SW480 (cell line): ENCODE measurements around the gene RAPGEF6.
"Not testable (repeated sequence)": the region's sequence is repeated elsewhere in the genome, so short reads cannot be mapped to it uniquely, and the experiment has no call there.

Experiments used
- DNase-seq: peaks from one replicate; pipeline ENCODE4 v3.0.0-alpha.2; 2016; ENCODE audit warnings: low spot score

The RAPGEF6 gene, protein sequence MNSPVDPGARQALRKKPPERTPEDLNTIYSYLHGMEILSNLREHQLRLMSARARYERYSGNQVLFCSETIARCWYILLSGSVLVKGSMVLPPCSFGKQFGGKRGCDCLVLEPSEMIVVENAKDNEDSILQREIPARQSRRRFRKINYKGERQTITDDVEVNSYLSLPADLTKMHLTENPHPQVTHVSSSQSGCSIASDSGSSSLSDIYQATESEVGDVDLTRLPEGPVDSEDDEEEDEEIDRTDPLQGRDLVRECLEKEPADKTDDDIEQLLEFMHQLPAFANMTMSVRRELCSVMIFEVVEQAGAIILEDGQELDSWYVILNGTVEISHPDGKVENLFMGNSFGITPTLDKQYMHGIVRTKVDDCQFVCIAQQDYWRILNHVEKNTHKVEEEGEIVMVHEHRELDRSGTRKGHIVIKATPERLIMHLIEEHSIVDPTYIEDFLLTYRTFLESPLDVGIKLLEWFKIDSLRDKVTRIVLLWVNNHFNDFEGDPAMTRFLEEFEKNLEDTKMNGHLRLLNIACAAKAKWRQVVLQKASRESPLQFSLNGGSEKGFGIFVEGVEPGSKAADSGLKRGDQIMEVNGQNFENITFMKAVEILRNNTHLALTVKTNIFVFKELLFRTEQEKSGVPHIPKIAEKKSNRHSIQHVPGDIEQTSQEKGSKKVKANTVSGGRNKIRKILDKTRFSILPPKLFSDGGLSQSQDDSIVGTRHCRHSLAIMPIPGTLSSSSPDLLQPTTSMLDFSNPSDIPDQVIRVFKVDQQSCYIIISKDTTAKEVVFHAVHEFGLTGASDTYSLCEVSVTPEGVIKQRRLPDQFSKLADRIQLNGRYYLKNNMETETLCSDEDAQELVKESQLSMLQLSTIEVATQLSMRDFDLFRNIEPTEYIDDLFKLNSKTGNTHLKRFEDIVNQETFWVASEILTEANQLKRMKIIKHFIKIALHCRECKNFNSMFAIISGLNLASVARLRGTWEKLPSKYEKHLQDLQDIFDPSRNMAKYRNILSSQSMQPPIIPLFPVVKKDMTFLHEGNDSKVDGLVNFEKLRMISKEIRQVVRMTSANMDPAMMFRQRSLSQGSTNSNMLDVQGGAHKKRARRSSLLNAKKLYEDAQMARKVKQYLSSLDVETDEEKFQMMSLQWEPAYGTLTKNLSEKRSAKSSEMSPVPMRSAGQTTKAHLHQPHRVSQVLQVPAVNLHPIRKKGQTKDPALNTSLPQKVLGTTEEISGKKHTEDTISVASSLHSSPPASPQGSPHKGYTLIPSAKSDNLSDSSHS (N-terminal part only)

DNA sequence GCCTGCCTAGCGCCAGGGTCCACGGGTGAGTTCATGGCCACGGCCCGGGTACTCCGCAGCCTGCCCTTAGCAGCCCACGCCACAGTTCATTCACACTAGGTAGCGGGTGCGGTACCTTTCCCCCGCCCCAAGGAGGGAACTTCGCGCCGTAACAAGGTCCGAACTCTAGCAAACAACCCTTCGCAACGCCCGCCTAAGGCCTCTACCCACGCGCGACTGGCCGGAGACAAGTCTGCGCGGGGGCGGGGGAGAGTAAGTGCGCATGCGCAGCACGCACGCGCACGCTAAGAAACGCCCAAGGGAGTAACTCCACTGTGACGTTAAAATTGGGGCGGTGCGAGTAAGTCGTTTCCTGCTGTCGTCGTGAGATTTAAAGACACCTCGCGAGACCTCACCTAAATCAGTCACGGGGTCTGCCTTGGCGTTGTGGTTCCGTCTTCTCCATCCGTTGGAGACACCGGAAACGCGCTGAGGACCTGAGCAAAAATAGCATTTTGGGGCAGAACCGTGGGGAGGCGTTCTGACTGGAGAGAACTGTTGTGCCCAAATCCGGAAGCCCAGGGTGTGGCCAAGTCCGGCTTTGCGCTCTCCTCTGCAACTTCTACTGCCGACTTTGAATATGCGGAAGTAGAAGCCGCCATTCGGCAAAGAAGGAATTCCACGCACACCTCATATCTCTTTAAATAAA is at the start of gene RAPGEF6:
TSS of gene RAPGEF6 (minus strand) at position 234 of the 688 bp plus-strand sequence. CDS start at position 35, 199 bp downstream.
- peak; percentile 100 for DNase-seq

DNA sequence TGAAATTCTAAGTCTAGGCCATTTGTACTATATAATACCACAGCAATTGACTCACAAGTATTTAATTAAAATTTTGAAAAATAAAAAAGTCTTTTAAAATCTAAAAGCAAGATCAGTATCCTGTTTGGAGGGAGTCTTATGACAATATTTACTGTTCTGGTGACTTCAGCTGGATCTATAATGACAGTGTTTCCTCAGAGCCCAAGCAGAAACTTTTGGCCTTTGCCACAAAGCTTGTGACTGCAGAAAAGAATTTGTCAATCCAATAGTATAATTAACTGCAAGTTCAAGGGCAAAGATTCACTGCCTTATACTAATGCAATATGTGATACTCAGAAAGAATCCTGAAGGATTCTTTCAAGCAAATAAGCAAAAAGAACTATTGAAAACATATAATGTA is 49.6 kb upstream of the RAPGEF6 start:
- no peak for DNase-seq

GRCh38 chr5:131684051-131684450 is 49.0 kb upstream of the RAPGEF6 start:
- no peak for DNase-seq

GRCh38 chr5:131682826-131683225 is 47.8 kb upstream of the RAPGEF6 start:
- no peak for DNase-seq

GRCh38 chr5:131682175-131682574 is 47.1 kb upstream of the RAPGEF6 start:
- no peak for DNase-seq

DNA sequence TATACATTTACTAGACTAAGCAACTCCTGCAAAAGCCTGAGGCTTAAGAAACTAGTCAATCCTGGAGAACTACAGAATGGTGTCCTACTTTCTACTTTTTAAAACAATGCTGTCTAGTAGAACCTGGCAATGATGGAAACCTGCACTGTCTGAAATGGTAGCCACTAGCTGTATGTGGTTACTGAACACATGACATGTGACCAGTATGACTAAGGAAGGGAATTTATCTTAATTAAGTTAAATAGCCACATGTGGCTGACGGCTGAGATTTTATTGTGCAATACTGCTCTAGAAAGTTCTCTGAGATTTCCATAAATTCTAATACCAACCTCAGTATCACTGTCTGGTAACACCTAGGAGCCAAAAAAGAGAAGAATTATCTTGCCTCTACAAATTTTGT is 44.9 kb upstream of the RAPGEF6 start:
- peak; percentile 5 for DNase-seq

DNA sequence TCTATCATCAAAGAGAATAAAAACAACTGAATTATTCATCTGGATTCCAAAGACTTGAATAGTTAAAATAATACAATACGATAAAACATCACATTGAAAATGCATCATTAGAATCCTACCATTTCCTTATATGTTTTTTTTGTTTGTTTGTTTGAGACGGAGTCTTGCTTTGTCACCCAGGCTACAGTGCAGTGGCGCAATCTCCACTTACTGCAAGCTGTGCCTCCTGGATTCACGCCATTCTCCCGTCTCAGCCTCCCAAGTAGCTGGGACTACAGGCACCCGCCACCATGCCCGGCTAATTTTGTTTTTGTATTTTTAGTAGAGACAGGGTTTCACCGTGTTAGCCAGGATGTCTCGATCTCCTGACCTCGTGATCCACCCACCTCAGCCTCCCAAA is 43.2 kb upstream of the RAPGEF6 start:
- DNase-seq = not testable (repeated sequence)

DNA sequence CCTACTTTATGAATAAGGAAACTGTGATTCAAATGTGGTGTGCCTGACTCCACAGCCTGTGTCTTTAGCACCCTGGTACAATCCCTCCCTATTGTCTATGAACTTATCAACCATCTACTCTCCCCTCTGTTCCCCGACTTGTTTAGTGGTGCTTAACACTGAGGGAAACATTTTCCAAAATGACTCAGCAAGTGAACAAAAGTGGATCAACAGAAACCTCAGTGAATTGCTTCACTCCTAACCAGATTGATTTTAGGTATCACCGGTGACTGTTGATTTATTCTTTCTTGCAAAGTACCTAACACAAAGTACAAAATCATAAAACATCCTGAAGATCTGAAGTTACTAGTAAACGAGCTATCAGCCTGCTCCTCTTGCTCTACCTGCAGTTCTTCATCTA is 42.1 kb upstream of the RAPGEF6 start:
- no peak for DNase-seq

- DNase-seq = no peak
Measured at GRCh38 chr5:131672776-131673175, 37.7 kb upstream of the RAPGEF6 start.

DNA sequence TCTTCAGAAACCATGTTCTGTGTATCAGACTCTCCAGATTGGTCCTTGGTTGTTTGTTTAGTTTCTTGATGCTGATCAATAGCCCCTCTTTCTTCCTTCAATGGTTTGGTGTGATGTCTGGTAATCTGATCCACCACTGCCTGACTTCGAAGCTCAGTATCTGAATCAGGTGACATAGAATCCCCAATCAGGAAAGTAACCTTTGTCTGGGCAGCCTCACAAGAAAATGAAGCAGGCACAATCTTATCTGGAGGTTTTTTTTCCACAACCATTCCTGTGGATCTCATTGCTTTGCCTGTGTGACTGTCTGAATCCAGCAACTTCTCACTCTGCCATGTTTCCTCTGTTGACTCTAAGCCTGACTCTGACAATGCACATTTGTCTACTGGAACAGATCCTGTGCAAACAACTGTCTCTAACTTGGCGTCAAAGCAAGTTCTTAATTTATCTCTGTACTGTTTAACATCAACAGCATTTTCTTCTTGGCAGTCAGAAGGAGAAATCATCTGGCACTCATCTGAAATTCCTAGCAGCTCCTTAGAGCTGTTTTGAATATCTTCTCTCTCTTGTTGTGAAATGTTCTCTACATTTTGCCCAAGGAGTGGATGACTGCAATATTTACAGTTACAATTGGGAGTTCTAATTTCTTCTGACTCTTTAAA is 37.1 kb upstream of the RAPGEF6 start:
- no peak for DNase-seq

DNA sequence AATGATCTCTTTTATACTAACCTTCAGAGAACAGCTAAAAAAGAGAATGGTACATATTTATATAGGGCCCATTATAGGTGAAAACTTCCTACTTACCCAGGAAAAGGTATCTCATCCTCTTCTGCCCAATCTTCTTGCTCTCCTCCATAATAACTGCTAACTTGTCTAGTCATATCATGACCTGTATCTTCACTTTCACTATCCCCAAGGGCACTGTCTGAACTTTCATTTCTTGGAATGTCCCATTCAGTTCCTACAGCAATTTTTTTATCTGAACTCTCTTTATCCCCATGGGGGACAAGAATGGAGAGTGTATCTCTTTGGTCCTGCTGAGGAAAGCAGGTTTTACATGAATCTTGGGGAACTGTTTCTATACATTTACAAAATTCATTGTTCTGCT is 36.4 kb upstream of the RAPGEF6 start:
- DNase-seq = no peak

DNA sequence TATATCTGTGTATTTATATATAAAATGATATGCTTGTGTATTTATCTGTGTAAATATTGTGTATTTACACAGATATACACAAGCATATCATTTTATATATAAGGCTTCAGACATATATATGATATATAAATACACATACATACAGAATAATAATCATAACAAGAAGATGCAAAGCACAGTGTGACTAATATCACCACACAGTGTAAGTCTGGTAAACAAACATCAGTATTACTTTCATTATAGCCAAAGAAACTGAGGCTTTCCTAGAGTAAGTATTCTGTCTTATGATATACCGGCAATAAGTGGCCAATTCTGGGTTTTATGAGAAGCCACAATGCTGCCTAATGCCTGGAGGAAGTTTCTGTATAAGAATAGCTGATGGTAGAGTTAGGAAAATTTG is 29.9 kb upstream of the RAPGEF6 start:
- no peak for DNase-seq

DNA sequence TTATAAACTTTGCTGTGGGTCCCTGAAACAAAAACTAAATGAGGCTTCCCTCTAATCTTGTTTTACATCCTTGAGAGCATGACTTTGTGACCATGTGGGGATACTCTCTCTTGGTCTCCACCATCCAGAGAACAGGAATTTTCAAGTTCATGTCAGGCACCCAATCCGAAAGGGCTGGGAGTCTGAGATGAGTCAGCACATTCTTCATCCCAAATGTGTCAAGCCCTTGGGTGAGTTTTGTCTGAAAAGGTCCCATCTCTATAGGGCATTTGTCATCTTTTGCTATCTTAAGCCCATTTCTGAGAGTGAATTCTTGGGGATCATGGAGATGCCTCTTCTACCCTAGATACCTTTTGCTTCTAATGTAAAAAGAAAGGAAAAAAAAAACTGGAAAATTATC is 26.9 kb upstream of the RAPGEF6 start:
- no peak for DNase-seq

DNA sequence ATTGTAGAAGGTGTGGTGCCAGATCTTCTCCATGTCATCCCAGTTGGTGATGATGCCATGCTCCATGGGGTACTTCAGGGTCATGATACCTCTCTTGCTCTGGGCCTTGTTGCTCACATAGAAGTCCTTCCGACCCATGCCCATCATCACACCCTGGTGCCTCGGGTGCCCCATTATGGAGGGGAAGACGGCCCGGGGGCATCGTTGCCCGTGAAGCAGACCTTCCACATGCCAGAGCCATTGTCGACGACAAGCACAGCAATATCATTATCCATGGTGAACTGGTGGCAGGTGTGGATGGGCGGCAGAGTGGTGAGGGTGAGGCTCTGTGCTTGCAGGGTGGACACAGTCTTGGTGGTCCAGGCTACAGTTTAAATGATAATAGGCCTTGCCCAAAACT is 24.8 kb upstream of the RAPGEF6 start:
- no peak for DNase-seq

GRCh38 chr5:131659290-131659689 is 24.3 kb upstream of the RAPGEF6 start:
- no peak for DNase-seq

DNA sequence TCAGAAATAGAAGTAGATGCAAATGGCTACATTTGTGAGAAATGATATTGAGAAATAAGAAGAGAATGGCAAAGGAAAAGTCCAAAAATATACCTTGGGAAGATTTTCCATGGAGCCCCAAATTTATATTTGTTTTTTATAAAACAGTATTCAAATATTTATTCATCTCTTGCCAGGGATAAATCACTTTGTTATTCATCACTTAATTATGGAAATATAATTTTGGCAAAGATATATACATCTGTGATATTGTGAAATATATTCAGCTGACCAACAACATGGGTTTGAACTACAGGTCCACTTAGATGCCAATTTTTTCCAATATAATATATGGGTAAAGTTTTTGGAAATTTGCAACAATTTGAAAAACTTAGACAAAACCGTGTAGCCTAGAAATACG is 19.7 kb upstream of the RAPGEF6 start:
- no peak for DNase-seq

GRCh38 chr5:131654309-131654708 is 19.3 kb upstream of the RAPGEF6 start:
- no peak for DNase-seq

GRCh38 chr5:131649161-131649560 is 14.1 kb upstream of the RAPGEF6 start:
- DNase-seq = no peak

- DNase-seq = no peak
Measured at GRCh38 chr5:131647048-131647769, 12.2 kb upstream of the RAPGEF6 start.

DNA sequence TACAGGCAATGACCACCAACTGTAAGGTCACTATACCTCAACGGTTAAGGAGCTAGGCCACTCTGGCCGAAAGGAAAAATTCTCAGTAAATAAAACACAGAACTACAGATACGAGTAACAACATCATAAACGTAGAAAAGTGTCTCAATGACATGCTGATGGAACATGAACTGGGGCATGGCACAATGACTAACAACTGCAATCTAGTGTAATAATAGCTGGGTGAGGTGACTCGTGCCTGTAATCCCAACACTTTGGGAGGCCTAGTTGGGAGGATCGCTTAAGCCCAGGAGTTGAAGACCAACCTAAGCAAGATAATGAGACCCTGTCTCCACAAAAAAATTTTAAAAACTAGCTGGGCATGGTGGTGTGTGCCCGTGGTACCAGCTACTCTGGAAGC is 9.8 kb upstream of the RAPGEF6 start:
- DNase-seq = no peak

GRCh38 chr5:131644370-131644769 is 9.3 kb upstream of the RAPGEF6 start:
- no peak for DNase-seq
